ENCODE results near the gene FOSL1. TPM values are rescaled to one million over a fixed set of nuclear protein-coding genes. Genes with fewer than 3 reads are reported as not detected.

FOSL1 gene
- total and polyA plus RNA-seq, 2 of the 13 experiments (the other 11 are each of a cell fraction or from before 2014, with no cell fraction given): 4.0 to 4.1 TPM

GRCh38 chr11:65859095-65859811 is 40.9 kb downstream of the FOSL1 start (continued):
- TF ChIP-seq USF2 (IDR thresholded peaks at IDR 0.05; ENCODE audit: low read depth, low read length): no peak
- peak; percentile 93; the same call in 1 of the 2 replicates for TF ChIP-seq USF2 (CRISPR knock-in tag; IDR thresholded peaks at IDR 0.05; ENCODE audit: borderline replicate concordance)
- peak; percentile 80 for TF ChIP-seq POLR2G (IDR thresholded peaks at IDR 0.05; ENCODE audit: low read depth, low read length)
- no peak for TF ChIP-seq RAD51 (IDR thresholded peaks at IDR 0.05; ENCODE audit: borderline replicate concordance)
- TF ChIP-seq HOXA7 (CRISPR knock-in tag; IDR thresholded peaks at IDR 0.05): no peak
- no peak for TF ChIP-seq MBNL3 (CRISPR knock-in tag; conservative IDR thresholded peaks at IDR 0.05)
- TF ChIP-seq BRCA1 (CRISPR knock-in tag; IDR thresholded peaks at IDR 0.05): no peak
- no peak for TF ChIP-seq PITX1 (CRISPR knock-in tag; IDR thresholded peaks at IDR 0.05)
- no peak for TF ChIP-seq ZNF317 (CRISPR knock-in tag; IDR thresholded peaks at IDR 0.05)
- TF ChIP-seq BRD4 (CRISPR knock-in tag; IDR thresholded peaks at IDR 0.05): no peak
- TF ChIP-seq NFYB (CRISPR knock-in tag; IDR thresholded peaks at IDR 0.05): peak; percentile 67
- TF ChIP-seq KAT8 (CRISPR knock-in tag; IDR thresholded peaks at IDR 0.05): no peak
- no peak for TF ChIP-seq ZNF879 (CRISPR knock-in tag; IDR thresholded peaks at IDR 0.05)
- TF ChIP-seq, protein P1, sequence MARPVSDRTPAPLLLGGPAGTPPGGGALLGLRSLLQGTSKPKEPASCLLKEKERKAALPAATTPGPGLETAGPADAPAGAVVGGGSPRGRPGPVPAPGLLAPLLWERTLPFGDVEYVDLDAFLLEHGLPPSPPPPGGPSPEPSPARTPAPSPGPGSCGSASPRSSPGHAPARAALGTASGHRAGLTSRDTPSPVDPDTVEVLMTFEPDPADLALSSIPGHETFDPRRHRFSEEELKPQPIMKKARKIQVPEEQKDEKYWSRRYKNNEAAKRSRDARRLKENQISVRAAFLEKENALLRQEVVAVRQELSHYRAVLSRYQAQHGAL (CRISPR knock-in tag; IDR thresholded peaks at IDR 0.05; ENCODE audit: not compliant biosample characterization): no peak
- TF ChIP-seq ZBTB39 (CRISPR knock-in tag; IDR thresholded peaks at IDR 0.05): no peak
- no peak for TF ChIP-seq CREB3 (CRISPR knock-in tag; IDR thresholded peaks at IDR 0.05)
- TF ChIP-seq TBP (CRISPR knock-in tag; IDR thresholded peaks at IDR 0.05): no peak
- TF ChIP-seq, protein P2, sequence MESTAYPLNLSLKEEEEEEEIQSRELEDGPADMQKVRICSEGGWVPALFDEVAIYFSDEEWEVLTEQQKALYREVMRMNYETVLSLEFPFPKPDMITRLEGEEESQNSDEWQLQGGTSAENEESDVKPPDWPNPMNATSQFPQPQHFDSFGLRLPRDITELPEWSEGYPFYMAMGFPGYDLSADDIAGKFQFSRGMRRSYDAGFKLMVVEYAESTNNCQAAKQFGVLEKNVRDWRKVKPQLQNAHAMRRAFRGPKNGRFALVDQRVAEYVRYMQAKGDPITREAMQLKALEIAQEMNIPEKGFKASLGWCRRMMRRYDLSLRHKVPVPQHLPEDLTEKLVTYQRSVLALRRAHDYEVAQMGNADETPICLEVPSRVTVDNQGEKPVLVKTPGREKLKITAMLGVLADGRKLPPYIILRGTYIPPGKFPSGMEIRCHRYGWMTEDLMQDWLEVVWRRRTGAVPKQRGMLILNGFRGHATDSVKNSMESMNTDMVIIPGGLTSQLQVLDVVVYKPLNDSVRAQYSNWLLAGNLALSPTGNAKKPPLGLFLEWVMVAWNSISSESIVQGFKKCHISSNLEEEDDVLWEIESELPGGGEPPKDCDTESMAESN (CRISPR knock-in tag; conservative IDR thresholded peaks at IDR 0.05): no peak
- TF ChIP-seq CHCHD3 (CRISPR knock-in tag; IDR thresholded peaks at IDR 0.05): no peak
- no peak for TF ChIP-seq ZNF460 (CRISPR knock-in tag; IDR thresholded peaks at IDR 0.05; ENCODE audit: borderline replicate concordance)
- TF ChIP-seq, protein P3, sequence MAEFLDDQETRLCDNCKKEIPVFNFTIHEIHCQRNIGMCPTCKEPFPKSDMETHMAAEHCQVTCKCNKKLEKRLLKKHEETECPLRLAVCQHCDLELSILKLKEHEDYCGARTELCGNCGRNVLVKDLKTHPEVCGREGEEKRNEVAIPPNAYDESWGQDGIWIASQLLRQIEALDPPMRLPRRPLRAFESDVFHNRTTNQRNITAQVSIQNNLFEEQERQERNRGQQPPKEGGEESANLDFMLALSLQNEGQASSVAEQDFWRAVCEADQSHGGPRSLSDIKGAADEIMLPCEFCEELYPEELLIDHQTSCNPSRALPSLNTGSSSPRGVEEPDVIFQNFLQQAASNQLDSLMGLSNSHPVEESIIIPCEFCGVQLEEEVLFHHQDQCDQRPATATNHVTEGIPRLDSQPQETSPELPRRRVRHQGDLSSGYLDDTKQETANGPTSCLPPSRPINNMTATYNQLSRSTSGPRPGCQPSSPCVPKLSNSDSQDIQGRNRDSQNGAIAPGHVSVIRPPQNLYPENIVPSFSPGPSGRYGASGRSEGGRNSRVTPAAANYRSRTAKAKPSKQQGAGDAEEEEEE (CRISPR knock-in tag; IDR thresholded peaks at IDR 0.05; ENCODE audit: borderline replicate concordance): no peak
